HG03045 (cell line): ENCODE results near the gene KRTAP8-1.

Experiments
- ATAC-seq: cut with Tn5 transposase; IDR thresholded peaks from one replicate; pipeline ENCODE4 v1.9.1; 2021; ENCODE audit warnings: mild to moderate bottlenecking, moderate library complexity; ENCODE audit not compliant: unreplicated experiment

Gene KRTAP8-1, protein sequence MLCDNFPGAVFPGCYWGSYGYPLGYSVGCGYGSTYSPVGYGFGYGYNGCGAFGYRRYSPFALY

DNA sequence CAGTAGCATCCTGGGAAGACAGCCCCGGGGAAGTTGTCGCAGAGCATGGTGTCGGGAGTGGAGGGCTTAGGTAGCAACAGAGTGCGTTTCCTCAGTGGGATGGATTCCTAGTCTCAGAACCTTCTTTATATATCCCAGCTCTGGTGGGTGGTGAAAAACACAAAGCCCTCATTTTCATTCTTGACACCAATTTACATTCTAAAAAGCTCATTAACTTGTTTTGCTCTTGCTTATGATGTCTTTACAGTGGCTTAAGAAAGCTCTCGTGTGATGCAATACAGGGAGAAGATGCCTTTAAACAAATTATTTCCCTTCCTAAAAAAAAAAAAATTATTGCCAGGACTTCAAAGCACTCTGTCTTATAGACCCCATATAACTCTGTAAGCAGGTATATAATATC, at the start of gene KRTAP8-1:
Gene KRTAP8-1 (minus strand): TSS at position 101 of the 400 bp plus-strand sequence. CDS start 54 bp downstream, at position 47.
- ATAC-seq, result no peak

DNA sequence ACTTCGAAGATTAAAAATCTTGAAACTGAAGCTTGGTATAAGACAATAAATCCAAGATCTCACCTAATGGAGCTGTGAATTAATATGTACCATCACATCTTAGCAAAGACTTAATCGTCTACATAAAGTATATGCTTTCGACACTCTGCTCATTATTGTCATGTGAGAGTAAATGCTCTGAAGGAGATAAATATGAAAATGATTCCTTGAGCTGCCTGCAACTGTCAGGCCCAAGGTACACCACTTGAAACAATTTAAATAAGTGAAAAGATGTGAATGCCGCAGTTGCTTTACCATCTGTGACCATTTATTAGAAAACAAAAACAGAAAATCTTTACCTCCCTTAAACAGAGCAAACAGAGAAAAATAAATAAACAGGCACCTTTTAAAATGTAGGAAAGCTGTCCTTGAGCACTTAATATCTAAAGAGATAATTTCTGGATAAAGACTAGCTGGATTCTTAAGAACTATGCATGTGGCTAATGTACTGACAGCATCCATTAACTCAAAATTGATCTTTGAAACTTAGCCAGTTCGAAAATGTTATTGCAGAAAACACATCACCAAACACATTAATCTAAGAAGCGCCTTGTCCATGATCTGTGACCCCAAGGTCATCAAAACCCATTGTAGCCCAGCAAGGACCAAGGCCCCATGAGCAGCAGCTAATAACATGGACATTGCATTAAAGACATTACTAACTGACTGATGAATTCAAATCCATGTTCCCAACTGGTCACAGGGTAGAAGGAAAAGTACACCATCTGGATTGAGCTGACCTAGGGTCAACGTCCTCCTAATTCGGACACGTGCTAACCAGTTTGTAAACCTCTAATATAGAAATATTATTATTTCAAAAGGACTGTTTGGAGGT, 34.8 kb upstream of the KRTAP8-1 start:
- no peak for ATAC-seq

DNA sequence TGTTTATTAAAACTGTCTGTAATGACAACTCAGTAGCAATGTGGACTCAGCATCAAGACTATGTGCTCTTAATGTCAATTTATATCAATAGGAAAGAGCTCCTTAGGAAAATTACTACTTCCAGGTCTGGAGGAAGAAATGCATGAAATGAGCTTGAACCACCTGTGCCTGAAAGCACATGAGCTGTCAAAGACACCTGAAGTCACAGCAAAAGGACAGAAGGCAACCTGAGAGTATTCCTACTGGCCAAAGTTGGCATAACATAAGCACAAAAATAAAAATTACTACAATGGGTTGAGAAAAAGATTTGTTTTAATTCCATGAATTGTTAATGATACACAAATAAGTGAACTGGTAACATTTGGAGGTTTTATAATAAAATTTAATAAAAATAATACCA, 29.9 kb upstream of the KRTAP8-1 start:
- ATAC-seq, result no peak

- ATAC-seq, result no peak
These were observed 26.2 kb upstream of the KRTAP8-1 start for GRCh38 chr21:30839304-30839703.

- no peak for ATAC-seq
These were observed 25.5 kb upstream of the KRTAP8-1 start for GRCh38 chr21:30838536-30838935.

DNA sequence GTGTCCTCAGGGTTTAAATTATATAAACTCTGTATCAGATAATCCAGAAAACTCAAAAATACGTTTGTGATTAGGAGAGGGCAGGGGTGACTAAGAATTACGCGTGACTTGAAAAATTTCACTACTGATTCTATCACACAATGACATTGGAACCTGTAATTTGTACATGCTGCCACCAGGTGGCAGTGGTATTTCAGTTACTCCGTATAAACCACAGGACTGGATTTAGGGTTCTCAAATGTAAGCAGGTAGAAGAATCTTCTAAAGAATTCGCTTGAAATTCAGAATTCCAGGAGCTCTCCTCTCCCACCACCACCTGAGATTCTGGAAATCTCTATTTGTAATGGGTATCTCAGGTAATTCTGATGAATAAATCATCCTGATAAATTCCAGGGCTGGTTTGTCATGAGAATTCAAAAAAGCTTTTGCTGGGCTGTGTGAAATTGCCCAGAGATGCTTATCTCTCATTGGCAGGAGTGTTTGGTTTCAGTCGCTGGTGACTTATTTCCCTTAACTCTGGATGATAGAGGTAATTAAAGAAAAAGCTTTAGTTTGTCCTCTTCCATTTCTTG, 18.2 kb upstream of the KRTAP8-1 start:
- no peak for ATAC-seq

- ATAC-seq, result no peak
These were observed 16.6 kb upstream of the KRTAP8-1 start, which contains the start of gene KRTAP7-1 for GRCh38 chr21:30829659-30830058. Gene KRTAP7-1 (minus strand): TSS chr21:30829759. CDS start chr21:30829698, 61 bp downstream.

DNA sequence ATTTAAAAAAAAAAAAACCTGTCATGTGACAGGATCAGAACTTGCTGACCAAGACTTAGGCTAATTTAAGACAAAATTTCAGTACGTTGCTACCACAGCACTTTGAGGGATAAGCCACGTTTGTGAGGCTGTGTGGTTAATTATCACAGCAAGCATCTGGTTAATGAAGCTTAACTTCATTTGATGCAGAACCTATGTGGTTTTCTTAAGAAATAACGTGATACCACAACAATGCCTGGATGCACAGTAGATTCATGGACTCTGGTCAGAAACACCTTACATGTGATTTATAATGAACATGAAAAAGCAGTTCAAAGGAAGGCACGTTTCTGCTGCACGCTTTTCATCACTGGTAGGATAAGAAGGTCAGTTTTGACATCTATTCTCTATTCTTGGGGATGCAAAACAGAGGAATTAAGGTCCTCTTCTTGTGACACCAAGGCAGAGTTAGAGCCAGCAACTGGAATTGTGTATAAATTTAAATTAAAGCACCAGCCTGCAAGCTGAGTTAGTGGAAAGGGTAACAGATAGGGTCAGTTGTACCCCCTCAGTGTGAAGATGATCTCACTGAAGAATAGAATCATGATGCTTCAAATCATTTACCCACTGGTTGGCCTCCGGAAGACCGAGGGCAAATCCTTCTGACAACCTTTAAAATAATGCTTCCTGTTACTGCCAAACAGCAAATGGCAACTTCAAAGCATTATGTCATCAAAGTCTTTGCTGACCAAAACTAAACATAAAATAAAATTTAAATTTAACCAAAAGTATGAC, 6.0 kb upstream of the KRTAP8-1 start:
- no peak for ATAC-seq

- ATAC-seq, result no peak
These were observed 12.5 kb downstream of the KRTAP8-1 start for GRCh38 chr21:30800605-30801004.

DNA sequence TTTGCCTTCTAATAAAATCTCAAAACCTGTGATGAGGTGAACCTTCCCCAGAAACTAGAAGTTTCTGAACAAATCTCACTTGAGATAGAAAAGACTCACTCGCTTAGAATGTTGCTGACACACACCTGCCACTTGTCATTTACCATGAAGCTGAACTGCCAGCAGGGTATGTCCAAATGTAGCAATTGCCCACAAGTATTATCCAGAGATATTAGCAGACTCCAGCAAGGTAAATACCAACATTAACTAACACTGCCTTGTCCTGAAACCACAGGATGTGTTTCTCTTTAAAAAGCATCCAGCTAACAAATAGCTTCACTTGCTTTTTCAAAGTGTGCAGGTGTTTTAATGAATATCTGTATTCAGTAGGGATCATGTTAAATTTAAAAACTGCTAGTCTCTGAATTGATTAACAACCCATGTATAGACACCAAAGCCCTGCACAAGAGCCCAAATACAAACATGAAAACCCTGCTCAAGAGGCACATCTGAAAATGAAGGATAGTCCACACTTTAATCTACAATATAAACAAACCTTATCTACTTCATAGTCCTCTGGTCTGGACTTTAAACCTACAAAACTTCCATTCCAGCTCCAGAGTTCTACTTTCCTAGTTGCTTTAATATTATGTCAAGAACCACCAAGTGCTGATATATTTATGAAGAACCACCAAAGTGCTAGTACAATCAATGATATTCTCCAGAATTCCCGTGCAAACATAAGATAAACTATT, 19.3 kb downstream of the KRTAP8-1 start:
- ATAC-seq, result no peak

DNA sequence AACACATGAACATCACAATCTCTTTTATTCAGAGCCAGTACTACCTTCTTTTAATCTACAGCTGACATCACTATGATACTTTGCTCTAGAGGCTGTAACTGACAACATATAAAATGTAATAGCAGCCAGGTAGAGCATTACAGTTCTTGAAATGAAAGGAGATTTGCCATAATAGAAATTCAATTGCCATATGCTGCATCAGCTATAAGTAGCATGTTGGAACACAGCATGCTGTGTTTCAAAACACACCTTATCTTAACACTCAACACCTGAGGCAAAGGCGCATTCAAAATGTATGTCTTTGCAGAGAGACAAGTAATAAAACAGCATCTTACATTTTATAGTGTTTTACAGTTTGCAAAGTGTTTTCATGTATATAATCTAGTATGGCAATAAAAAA, 33.8 kb downstream of the KRTAP8-1 start:
- no peak for ATAC-seq

DNA sequence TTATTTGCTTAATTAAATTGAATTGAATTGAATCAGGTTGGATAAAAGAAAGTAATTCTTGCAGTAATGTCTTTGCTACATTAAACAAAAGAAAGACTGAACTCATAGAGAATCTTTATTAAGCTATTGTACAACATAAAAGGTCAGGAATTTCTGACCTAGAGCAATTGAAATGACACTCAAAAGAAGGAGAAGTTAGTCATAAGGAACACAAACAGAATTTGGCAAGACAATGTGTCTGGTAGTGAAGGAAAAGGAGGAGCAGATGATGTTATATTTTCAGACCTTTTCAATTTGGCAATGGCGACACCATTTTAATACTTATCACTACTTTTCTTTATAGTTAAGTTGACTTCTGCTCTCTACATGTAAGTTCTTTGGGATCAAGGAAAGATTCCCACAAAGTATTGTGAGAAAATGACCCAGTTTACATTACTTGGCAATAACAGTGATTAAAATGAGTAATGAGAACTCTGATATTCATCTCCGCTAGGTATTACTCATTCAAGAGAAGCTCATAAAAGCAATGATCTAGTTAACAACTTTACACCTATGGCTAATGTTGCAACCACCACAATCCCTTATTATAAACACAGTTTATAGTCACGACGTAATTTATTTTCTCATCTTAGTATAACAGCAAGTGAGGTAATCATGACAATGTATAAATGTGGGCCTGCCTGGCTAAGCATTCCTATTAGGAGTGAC, 43.2 kb downstream of the KRTAP8-1 start:
- no peak for ATAC-seq
